Medulla oblongata (tissue), 1 donor: Measurements from ENCODE around the gene SLC13A3.
A peak's percentile ranks its signal among the peaks of the same experiment; 100 is the strongest.

ENCODE experiments used
- DNase-seq: peaks from one replicate; pipeline ENCODE4 v3.0.0-alpha.2; 2015; ENCODE audit errors: extremely low spot score

SLC13A3 gene

DNA sequence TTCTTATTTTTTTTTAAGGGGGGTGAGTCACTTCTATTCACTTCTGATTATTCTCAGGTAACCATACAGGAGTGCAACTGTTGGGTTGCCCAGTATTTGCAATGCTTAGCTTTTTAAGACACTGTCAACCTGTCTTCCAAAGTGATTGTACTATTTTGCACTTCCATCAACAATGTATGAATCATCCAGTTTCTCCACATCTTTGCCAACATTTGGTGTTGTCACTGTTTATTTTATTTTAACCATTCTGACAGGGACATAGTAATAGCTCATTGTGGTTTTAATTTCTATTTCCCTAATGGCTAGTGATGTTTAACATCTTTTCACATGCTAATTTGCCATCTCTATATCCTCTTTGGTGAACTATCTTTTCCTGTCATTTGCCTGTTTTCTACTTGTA lies 1.4 kb upstream of the SLC13A3 start:
- DNase-seq: no peak

DNA sequence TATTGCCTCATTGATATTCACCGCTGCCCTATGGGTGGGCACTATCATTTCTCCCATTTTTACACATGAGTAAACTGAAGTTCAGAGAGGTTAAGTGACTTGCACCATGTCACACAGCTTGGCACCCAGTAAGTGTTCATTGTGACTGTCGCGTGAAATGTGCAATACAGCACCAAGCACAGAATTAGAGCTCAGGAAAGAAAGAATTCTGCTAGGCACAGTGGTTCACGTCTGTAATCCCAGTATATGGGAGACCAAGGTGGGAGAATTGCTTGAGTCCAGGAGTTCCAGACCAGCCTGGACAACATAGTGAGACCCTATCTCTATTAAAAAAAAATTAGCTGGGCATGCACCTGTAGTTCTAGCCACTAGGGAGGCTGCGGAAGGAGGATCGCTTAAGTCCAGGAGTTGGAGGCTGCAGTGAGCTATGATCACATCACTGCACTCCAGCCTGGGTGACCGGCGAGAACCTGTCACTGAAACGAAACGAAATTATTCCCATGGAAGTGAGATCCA lies 626 bp downstream of the SLC13A3 start:
- DNase-seq: no peak

DNA sequence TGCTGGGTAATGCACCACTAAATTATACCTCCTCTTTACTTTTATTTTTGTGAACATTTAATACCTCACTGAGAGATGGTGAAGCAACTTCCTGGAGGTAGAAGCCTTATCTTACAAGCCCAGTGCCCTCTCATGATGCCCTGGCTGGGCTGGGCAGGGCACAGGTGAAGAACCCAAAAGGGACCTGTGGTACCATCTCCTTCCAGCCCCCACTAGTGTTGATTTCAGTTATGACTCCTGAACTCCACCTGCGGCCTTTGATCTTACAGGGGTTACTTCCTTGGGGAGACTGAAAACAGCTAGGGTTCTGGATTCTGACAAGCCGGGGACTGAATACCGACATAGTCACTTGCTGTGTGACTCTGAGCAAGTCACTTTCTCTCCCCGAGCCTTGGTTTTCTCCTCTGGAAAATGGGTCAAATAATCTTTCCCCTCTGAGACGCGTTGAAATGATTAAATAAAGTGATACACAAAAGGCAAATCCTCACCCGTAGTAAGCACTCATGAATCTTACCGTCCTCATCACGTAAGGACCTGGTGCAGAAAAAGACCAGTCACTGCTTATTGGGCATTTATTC lies 1.2 kb downstream of the SLC13A3 start:
- DNase-seq: no peak

- DNase-seq: no peak
These were observed 1.7 kb downstream of the SLC13A3 start for GRCh38 chr20:46649650-46649949.

- DNase-seq: peak; percentile 39
These were observed 2.2 kb downstream of the SLC13A3 start for GRCh38 chr20:46648903-46649649.

GRCh38 chr20:46647469-46647868 lies 3.8 kb downstream of the SLC13A3 start:
- peak; percentile 67 for DNase-seq

DNA sequence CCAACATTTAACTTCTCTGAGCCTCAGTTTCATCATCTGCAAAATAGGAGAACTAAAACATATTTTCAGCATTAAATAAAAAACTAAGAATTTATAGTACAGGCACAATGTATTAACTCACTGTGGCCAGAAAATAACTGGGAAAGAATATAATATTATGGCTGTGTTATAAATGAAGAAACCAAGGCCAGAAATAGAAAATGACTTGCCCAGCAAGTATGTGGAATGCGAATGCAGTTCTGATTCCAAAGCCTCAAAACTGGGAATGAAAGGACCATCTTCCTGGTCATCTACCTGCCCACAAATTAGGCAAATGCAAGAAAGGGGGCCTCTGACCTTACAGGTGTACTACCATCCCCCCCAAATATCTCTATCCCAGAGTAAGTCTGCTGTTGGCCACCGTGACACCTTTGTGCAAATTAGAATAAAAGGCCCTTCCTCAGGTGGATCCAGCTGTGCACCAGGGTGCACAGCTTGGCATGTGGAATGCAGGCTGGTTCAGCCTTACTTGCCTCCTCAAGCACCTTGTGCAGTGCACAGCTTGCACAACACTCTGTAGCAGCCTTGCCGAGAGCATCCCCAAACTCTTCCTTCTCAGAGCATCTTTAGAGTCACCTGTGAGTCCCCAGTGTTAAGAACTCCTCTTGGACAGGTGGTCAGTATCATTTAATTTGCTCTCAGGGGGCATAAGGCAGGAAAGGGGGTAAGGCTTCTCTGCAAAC lies 4.4 kb downstream of the SLC13A3 start:
- no peak for DNase-seq

DNA sequence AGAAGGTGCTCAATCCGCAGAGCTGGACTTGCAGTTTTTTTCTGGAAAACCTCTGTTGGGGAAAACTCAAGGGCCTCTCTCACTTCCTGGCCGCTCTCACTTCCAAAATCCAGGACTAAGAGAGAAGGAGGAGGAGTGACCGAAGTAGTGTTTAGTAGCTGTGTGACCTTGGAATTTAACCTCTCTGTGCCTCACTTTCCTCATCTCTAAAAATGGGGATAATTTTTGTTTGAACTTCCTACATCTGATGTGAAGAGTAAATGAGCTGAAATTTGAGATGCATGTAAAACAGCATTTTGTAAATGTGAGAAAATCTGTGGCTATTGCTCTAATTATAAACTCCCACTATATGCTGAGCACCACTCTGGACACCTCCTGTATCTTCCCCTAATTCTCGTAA lies 5.1 kb downstream of the SLC13A3 start:
- DNase-seq: no peak

DNA sequence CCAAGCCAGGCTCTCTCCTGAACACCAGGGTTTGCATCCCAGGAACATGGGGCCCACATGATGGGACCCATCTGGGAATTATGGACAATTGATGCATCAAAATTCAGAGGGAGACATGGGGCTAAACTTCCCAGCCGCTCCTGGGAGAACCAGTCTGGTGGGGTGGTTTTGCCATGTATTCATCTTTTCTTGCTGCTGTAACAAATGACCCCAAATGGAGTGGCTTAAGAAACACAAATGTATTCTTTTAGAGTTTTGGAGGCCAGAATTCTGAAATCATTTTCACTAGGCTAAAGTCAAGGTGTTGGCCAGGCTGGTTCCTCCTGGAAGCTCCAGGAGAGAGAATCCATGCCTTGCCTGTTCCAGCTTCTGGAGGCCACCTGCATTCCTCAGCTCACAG lies 6.5 kb downstream of the SLC13A3 start:
- DNase-seq: no peak

GRCh38 chr20:46644160-46644559 lies 7.1 kb downstream of the SLC13A3 start:
- DNase-seq: no peak

DNA sequence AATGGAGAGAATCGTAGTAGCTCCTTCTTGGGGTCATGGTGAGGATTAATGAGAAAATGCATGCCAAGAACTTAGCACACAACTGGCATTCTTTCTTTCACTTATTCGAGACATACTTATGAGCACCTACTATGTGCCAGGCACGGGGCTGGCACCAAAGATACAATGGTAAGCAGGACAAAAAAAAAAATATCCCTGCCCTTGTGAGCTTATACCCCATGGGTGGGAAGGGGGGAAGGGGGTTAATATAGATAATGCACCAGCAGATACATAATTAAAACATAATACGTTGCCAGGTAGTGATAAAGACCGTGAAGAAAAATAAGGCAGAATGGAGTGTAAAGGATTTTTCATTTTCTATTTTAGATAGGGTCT lies 8.3 kb downstream of the SLC13A3 start:
- no peak for DNase-seq

DNA sequence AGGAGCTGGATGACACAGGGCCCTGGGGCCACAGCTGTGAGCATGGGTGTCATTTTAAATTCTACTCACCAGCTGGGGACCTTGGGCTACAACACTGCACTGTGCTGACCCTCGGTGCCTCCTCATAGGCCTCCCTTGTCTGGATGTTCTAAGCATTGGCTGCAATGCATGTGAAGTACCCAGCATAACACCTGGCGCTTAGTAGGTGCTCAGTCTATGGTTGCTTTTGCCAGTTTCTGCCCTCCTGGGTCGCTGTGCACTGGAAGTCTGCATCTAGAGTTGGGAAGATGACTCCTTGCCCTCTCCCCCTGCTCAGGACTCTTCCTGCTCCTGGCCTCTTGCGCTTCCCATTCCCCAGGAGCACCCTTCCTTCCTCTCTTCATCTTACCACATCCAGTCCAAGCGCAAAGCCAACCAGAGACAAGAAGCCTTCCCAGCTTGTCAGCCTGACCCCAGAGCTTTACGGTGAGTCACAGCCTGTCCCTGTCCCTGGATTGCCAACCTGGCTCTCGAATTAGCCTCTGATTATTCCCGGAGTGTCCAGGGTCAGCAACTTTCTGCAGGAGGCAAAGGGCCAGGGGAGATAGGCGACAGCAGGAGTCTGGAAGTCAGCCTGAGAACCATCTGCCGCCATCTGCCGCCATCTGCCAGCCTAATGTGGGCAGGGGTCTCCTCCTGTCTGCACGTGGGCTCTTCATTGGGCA lies 8.8 kb downstream of the SLC13A3 start:
- no peak for DNase-seq

GRCh38 chr20:46641424-46641823 lies 9.8 kb downstream of the SLC13A3 start:
- no peak for DNase-seq

DNA sequence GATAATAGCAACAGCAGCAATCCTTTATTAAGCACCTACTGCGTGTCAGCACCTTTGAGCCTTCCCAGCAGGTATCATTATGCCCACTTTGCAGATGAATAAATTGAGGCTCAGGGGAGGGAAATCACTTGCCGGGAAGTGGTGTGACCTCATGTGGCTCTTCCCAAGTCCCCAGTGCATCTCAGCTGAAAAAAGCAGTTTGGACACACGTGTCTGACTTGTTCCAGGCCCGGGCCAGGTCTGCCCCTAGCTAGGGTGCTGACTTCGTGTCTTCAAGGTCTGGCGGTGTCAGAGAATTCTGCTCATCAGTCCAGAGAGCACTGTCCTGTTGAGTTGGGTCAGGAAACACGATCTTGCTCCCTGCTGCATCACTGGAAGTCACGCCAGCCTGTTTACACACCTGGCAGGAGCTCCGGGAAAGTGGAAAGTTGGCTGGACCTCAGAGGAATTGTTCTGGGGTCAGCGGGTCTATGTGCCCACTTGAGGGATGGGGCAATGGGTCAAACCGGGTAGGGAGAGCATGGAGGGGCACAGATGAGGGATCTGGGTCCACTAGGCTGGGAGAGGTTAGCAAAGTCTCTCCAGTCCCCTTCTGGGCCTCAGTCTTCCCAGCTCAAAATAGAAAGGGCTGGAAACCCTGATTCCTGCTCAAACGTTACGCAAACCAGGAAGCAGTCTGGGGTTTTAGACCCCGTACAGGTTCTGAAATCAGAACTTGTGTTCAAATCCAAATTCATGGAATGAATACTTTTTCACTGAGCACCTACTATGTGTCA lies 10.5 kb downstream of the SLC13A3 start:
- DNase-seq: no peak

- DNase-seq: no peak
These were observed 11.2 kb downstream of the SLC13A3 start for GRCh38 chr20:46640044-46640443.

GRCh38 chr20:46639587-46639986 lies 11.7 kb downstream of the SLC13A3 start:
- DNase-seq: no peak

- DNase-seq: no peak
These were observed 12.4 kb downstream of the SLC13A3 start for GRCh38 chr20:46638898-46639274.

GRCh38 chr20:46638134-46638897 lies 12.9 kb downstream of the SLC13A3 start:
- DNase-seq: peak; percentile 71

DNA sequence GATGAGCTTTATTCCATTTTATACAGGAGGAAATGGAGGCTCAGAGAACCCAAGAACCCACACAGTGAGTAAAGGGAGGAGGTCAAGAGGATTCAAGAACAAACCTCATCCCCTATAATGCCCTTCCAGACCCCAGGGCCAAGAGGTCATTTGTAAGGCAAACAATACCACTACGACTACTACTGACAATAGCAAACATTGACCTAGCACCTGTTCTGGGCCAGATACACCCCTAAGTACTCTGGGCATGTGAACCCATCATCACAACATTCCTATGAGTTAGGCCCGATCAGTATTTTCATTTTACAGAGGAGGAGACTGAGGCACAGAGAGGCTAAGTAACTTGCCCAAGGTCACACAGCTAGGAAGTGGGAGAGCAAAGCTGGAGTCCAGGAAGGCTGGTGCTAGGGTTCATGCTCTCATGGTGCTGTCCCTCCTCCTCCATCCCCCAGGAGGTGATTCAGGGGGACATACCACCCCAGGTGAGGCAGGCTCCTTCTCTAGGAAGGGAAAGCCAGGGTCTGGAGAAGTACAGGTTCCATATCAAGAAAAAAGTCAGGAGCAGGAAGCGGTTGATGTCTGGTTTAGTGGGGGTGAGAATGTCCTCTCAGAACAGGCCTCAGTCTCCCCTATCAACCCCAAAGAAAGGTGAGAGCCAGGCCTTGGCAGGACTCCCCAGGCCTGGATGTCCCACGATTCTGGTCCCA lies 13.7 kb downstream of the SLC13A3 start:
- no peak for DNase-seq

DNA sequence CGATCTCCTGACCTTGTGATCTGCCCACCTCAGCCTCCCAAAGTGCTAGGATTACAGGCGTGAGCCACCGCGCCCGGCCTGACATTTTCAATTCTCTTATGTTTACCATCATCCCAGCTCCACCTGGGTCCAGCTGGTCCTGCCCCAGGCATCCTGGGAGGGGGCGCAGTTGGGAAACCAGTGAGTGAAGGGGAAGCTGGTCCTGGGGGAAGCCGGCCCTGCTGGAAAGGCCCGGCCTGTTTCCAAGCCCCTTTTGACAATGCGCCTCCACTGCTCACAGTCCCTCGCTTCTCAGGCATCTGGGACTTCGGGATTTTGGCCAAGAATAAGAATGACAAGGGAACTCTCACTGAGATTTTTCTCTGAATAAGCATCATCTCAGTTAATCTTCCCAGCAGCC lies 14.2 kb downstream of the SLC13A3 start:
- DNase-seq: peak; percentile 48
